ENCODE data around the gene ZBTB24. TPM values are rescaled to one million over a fixed set of nuclear protein-coding genes. Genes with fewer than 3 reads are reported as not detected.

The ZBTB24 gene
- total RNA-seq, 1 donor, result 10.4 TPM

- peak; percentile 87 for DNase-seq (ENCODE audit: low read depth)
- peak overlapping the region; percentile 18 for H3K4me3 ChIP-seq (ENCODE audit: low read depth, low read length)
- no peak for TF ChIP-seq CTCF (IDR thresholded peaks at IDR 0.05; ENCODE audit: insufficient read depth, low read depth, low read length)
Observed at GRCh38 chr6:109428889-109429477, 54.0 kb downstream of the ZBTB24 start.

GRCh38 chr6:109424946-109425345 lies 58.1 kb downstream of the ZBTB24 start:
- no peak overlapping the region for H3K4me3 ChIP-seq (ENCODE audit: low read depth, low read length)
- peak; percentile 61 for DNase-seq (ENCODE audit: low read depth)
- no peak for TF ChIP-seq CTCF (IDR thresholded peaks at IDR 0.05; ENCODE audit: insufficient read depth, low read depth, low read length)

- DNase-seq (ENCODE audit: low read depth), result no peak
- H3K4me3 ChIP-seq (ENCODE audit: low read depth, low read length), result no peak overlapping the region
- TF ChIP-seq CTCF (IDR thresholded peaks at IDR 0.05; ENCODE audit: insufficient read depth, low read depth, low read length), result no peak
Observed at GRCh38 chr6:109421184-109421583, 61.8 kb downstream of the ZBTB24 start.

DNA sequence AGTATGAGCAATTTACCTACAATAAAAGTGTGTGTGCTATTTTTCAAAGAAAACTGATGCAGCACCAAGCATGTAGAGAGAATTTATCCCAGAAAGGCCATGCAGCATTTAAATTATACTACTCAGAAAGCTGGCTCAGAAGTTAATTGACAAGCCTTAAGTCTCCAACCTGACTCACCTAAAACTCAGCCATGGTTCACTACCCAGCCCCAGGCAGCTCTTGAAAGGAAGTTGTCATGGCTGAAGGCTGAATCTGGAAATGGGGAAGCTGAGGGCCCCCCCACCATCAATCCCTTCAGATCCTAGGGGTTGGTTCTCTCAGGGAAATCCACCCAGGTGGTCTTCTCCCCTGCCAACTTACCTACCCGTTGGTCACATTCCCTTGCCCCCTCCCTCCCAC lies 62.3 kb downstream of the ZBTB24 start:
- no peak for DNase-seq (ENCODE audit: low read depth)
- no peak for TF ChIP-seq CTCF (IDR thresholded peaks at IDR 0.05; ENCODE audit: insufficient read depth, low read depth, low read length)
- no peak overlapping the region for H3K4me3 ChIP-seq (ENCODE audit: low read depth, low read length)

DNA sequence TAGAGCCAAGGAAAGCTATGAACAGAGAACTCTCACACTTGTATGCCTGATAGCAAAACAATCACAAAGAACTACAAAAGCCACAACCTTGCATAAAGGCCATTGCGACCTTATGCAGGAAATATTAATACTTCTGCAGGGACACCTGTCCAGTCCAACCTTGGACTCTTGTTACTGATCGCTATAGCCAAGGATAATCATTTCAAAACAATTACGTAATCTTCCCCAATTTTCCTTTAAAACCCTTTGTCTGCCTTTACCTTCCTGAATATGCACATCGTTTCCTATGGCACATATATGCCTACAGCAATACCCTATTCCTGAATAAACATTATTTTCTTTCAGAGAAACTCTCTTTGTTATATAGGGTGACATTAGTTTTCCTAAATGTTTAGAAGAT lies 65.4 kb downstream of the ZBTB24 start:
- no peak overlapping the region for H3K4me3 ChIP-seq (ENCODE audit: low read depth, low read length)
- no peak for DNase-seq (ENCODE audit: low read depth)
- no peak for TF ChIP-seq CTCF (IDR thresholded peaks at IDR 0.05; ENCODE audit: insufficient read depth, low read depth, low read length)

Other genes starting within 250 kb of the ZBTB24 start
- 131 and 167 TPM in 2 replicates for gene CD164, start 100.8 kb downstream of the ZBTB24 start, total RNA-seq
- 0.97 and 1.7 TPM in 2 replicates for gene PPIL6, start 42.6 kb downstream of the ZBTB24 start, total RNA-seq
- 7.3 and 11.3 TPM in 2 replicates for gene SMPD2, start 42.5 kb downstream of the ZBTB24 start, total RNA-seq
- 54.1 and 55.3 TPM in 2 replicates for gene MICAL1, start 27.4 kb downstream of the ZBTB24 start, total RNA-seq
- gene AK9, start 208.0 kb upstream of the ZBTB24 start, total RNA-seq, result 3.5 TPM in 2 replicates
- 17.7 and 23.3 TPM in 2 replicates for gene FIG4, start 208.1 kb upstream of the ZBTB24 start, total RNA-seq

All from fibroblast of villous mesenchyme (primary cell).